Stimulated activated CD8-positive, alpha-beta memory T cell treated with anti-CD3 and anti-CD28 coated beads, Interleukin-4, amount 100 ng/mL, for 4 hours (primary cell): ENCODE results near the gene PTPRD.

Source experiments
- DNase-seq, 2 donors: peaks; one replicate each; pipeline ENCODE4 v3.0.0-alpha.2; 2020; ENCODE audit warnings: low read depth in 2 of 2, low spot score in 1 of 2

Gene PTPRD

GRCh38 chr9:8491563-8491962 is 2121.2 kb downstream of the PTPRD start:
- DNase-seq, result no peak

- DNase-seq, result no peak
Measured at GRCh38 chr9:8489835-8490234, 2123.0 kb downstream of the PTPRD start.

- DNase-seq, result no peak
Measured at GRCh38 chr9:8486095-8486494, 2126.7 kb downstream of the PTPRD start.

DNA sequence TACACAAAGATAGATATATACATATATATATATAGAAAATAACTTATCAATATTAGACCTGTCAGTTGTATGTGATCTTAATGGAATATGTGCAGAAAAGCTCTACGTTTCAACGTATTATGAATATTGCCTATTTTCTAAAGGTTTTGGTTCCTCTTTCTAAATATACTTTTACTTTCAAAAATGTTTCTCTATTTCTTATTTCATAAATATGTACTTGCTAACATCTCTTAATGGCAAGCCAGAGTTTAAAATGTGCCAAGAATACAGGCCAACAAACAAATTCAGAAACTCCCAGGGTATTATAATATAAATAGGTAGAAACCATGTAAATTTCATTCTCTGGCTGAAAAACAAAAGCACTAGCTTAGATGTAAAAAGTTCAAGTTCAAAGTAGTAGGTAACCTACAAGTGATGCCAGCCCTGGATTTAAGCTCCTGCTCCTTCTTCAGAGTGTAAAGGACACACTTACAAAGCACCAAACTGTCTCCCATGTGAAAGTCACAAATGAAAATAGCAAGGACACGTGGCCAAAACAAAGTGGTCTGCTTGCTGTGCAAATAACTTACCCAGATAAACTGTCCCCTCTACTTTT is 2128.1 kb downstream of the PTPRD start:
- no peak for DNase-seq

DNA sequence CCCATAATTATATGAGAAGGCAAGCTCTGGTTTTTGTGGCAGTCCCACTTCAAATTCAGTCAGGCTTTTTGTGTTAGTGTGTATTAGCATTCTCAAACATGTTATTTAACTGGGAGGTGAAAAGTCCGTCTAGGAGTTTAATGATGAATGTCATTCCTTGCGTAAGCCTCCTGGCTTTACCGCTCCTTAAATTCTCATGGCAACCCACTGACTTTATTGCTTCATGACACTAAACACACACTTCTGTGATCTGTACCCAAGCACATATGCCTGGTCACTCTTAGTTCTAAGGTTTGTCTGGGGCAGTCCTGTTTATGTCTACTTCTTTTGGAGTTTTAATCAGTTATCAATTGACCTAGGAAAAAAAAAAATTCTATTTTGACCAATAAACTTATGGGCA is 2135.4 kb downstream of the PTPRD start:
- no peak for DNase-seq

DNA sequence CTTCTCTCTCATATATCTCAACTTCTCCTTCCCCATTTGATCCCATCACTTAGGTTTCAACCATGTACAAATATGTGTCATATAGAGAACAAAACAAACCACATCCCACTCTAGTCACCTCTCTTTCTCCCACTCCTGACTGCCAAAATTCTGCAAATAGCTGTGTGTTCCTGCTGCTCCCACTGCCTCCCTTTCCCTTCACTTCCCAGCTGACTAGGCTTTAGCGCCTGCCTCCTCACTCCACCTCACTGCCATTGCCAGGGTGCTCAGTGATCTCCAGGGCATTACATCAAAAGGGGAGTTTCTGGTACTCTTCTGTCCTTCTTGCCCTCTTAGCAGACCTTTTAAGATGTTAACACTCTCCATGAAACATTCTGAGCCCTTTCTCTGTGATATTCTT is 2137.9 kb downstream of the PTPRD start:
- no peak for DNase-seq

GRCh38 chr9:8473244-8474020 is 2139.4 kb downstream of the PTPRD start:
- DNase-seq, result no peak

DNA sequence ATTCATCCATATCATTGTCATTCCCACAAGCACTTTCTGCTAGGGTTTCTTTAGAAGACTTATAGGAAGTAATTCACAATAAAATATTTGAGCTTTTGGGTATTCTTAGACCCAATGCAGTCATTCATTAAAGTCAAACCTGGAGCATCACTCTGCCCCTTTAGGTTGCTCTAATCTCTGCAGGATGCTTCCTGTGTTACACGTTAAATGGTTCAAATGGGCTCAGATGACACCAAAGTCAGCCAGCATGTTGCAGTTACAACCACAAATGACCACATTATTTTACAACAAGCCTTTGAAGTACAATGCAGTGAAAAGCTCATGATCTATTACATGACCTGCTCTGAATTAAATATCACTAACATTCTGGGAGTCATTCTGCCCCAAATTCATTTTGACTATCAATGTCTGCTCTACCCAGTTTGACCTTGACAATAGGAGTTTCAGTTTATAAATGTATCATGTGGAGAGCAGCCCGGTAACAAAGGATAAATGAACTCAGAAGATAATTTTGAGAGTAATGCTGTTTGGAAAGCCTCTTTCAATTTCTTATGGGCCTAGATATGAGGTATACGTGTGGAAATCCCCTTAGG is 2144.7 kb downstream of the PTPRD start:
- no peak for DNase-seq

DNA sequence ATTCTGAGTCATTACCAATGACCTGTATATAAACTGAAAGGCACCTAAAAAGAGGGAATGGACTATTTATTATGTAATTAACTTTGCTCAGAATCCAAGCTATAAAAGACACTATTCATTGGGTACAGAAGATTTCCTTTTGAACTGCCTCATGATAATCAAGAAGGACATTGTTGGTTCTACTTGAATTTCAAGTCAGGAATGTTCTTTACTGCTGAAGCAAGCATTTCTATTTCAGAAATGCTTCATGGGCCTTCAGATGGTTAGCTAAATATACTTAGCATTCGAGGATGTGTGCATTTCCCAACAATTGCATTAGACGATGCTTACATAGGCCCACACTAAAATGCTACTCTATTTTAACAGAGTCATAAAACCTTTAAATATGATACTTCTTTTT is 2155.0 kb downstream of the PTPRD start:
- DNase-seq, result no peak

- no peak for DNase-seq
Measured at GRCh38 chr9:8457055-8457454, 2155.7 kb downstream of the PTPRD start.

DNA sequence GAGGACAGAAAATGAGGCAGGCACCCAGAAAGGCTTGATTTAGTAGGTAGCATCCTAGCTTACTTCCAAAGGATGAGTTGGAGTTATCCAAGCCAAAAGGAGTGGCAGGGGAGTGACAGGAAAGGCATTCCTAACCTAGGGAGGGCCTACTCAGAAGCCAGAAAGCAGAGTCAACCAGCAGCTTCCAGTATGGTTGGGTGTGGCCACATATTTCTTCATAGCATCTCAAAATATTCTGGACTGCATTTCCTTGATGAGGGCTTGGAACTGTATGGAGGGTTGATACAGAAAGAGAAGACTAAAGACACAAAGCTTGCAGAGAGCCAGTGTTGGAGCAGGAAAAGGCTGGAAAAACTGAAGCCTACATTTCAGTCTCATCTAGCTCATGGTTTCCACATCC is 2156.5 kb downstream of the PTPRD start:
- DNase-seq, result no peak

- no peak for DNase-seq
Measured at GRCh38 chr9:8450810-8451545, 2161.8 kb downstream of the PTPRD start.

DNA sequence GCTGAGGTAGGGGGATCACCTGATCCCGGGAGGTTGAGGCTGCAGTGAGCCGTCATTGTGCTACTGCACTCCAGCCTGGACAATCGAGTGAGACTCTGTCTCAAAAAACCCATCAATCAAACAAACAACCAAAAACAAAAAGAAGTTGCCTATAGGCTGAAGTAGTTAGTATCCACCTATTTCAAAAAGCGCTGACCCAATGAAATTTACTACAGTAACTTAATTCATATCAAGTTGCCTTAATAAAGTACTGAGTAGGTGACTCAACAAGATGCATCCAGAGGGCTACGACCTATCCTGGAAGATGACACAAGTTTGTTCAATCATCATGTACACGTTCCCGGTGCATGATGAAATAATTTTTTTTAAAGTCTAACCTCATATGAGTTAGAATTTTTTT is 2164.6 kb downstream of the PTPRD start:
- DNase-seq, result no peak

GRCh38 chr9:8447601-8448000 is 2165.2 kb downstream of the PTPRD start:
- no peak for DNase-seq

DNA sequence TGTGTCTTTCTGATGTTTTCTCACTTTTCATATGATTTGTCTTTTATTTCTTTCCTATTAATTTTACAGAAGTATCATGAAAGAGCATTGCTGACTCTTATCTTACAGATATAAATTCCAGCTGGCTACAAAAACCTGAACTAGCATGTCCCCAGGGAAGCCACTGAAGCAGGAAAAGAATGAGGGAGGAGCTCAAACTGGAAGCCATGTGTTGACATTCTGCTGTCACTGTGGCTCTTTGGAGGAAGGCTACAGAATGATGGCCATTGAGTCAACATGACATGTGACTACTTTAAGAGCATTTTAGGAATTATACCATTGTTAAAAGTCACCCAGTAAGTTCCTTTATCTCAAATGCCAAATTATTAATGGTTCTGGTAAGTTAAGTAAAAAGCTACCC is 2174.9 kb downstream of the PTPRD start:
- DNase-seq, result no peak

DNA sequence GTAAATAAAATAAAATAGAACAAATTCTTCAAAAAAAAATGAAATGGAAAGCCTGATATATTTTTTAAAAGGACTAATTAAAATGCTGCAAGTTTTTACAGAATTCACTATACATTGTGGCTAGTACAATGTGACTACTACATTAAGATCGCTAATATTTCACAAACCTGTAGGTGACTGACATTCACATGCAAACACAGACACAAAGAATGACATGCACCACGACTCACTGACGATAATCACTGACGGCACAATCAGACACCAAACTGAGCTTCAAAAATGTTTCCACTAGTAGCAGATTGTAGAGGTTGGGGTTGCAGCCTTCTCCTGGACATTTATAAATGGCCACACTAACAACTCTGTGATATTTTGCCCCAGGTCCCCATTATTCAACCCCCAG is 2175.5 kb downstream of the PTPRD start:
- DNase-seq, result no peak

DNA sequence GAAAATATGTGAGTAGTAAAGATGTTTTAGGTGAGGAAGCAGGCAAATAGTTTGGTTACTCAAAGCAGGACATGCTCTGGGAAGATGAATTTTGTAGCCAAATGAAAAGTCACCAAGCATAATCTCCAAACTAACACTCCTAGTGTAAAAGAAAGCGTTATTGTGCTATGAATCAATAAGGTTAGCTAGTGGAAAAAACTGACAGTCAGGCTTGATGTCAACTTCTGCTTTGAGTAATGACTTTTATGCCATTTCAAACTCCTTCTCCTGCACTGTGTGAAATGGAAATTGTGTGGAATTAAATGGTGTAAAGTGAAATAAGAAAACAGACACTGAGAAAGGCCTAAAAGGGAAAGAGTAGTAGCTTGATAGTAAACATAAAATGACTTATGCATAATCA is 2176.0 kb downstream of the PTPRD start:
- DNase-seq, result no peak

DNA sequence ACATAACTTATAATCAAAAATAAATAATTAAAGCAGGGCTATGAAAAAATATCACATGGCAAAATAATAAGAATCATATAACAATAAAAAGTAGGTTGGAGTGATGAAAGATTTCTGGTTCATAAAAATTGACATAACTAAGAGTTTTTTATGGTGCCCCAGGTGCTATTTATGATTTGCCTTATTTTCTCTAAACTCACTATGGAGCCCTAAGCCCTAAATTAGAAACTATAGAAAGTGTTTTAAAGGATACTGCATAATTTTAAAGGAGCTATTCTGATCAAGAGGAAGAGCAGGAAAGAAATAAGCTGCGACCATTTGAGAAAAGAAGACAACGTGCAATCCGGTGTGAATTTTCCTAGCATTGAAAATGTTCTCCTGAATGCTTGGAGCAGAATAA is 2178.2 kb downstream of the PTPRD start:
- DNase-seq, result no peak

GRCh38 chr9:8432224-8432623 is 2180.6 kb downstream of the PTPRD start:
- DNase-seq, result no peak

GRCh38 chr9:8431505-8431904 is 2181.3 kb downstream of the PTPRD start:
- no peak for DNase-seq

DNA sequence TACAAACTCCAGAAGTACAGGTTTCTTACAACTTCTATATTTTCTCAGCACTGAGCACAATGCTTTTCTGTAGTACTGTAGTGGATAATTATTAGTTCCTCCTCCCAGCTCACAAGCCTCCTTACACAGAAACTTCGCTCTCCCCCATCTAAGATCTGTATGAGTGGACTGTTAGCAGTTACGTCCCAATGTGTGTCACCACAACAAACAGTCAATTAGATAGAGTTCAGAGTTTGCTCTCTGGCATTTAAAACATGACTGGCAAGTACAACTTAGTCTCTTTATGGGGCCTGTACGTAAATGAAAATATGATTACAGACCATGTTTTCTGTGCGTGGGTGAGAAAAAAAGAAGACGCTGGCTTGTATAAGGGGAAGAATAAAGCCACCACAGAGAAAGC is 2181.9 kb downstream of the PTPRD start:
- no peak for DNase-seq

DNA sequence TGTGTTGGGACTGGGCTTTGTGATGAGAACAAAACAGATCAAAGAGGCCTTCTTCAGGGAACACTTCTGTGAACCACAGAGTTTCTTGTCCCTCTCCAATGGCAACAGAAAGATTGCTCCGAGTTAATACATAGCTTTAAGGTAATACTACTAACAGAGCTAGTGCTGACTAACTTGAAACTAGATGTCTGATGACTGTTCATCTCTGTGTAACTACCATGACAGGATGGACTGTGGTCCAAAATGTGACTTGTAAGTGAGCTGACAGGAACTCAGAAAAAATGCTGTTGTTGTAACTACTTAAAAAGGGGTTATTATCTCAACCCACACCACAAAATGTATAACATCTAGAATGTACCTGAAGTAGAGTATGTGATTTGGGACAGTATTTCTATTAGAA is 2183.0 kb downstream of the PTPRD start:
- DNase-seq, result no peak
